Spleen (tissue), 7 donors: ENCODE data around the gene ABI3BP.

Experiments used
- POLR2A ChIP-seq, 3 donors: fragments of 450-650 bp; IDR thresholded peaks; one replicate each; pipeline ENCODE4 v1.5.1; 2017; ENCODE audit warnings: antibody characterized with exemption in 3 of 3, mild to moderate bottlenecking in 1 of 3
- POLR2AphosphoS5 ChIP-seq, 3 donors: sonication (generic); formaldehyde crosslinking; IDR thresholded peaks; one replicate each; pipeline ENCODE4 v1.5.1; 2017; ENCODE audit warnings: antibody characterized with exemption in 3 of 3
- TF ChIP-seq, protein P1 (sequence below), 11 experiments: fragments of 200-600 bp in 7 of 11; fragments of 450-650 bp in 4 of 11; sonication (generic) in 4 of 11; IDR thresholded peaks in 8 of 11; conservative IDR thresholded peaks in 3 of 11; 1 replicate in 7 of 11; 2 replicates in 4 of 11; pipeline versions ENCODE4 v1.4.0 to v1.8.0; 2016 to 2021; ENCODE audit warnings: antibody characterized with exemption in 11 of 11, inconsistent platforms in 4 of 11, mild to moderate bottlenecking in 1 of 11
- donor health status: DM: no; HTN: no; CAD: no; lungs with moderate emphysema.
- donor health status: DM: no; HTN: no; CAD: no.
- donor health status: DM: no; HTN: no; CAD: no.

DNA sequence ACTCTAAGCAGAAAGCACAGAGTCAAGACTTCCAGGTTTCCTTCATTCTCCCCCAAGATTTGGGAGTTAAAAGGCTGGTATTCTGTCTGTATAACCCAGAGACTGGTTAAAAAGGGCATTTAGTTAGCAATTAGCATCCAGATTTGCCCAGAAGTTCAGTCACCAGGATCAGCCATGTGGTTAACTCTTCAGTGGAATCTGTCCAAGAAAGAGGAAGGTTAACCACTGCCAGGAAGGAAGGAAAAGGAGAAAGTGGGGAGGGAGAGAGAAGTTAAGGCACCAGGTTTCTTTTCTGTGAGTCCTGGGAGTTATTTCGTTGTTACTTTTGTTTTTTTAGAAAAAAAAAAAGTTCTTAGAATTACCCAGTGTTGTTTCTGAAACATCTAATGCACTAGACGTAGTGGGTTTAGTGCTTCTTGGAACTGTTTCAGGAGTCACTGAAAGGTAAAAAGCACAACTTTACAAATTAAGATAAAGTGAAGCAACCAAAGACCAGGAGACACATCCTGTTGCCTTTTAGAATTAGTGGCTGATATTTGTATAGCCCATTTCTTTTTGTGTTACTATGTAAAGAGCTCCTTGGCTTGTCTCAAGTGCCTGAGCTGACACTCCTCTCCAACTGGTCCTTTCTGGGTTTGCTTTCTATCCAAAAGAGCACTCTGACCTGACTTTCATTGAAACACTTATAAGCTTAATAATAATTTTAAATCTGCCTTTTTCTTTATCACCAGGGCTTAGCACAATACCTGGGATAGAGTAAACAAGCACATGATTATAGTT is 128.6 kb downstream of the ABI3BP start:
- TF ChIP-seq, protein P1, sequence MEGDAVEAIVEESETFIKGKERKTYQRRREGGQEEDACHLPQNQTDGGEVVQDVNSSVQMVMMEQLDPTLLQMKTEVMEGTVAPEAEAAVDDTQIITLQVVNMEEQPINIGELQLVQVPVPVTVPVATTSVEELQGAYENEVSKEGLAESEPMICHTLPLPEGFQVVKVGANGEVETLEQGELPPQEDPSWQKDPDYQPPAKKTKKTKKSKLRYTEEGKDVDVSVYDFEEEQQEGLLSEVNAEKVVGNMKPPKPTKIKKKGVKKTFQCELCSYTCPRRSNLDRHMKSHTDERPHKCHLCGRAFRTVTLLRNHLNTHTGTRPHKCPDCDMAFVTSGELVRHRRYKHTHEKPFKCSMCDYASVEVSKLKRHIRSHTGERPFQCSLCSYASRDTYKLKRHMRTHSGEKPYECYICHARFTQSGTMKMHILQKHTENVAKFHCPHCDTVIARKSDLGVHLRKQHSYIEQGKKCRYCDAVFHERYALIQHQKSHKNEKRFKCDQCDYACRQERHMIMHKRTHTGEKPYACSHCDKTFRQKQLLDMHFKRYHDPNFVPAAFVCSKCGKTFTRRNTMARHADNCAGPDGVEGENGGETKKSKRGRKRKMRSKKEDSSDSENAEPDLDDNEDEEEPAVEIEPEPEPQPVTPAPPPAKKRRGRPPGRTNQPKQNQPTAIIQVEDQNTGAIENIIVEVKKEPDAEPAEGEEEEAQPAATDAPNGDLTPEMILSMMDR (IDR thresholded peaks at IDR 0.05 in 8 of 11, conservative IDR thresholded peaks at IDR 0.05 in 3 of 11): no peak
- TF ChIP-seq POLR2A (IDR thresholded peaks at IDR 0.05) (no peak), POLR2AphosphoS5 (IDR thresholded peaks at IDR 0.05) (no peak)
